HG03521 (cell line): ENCODE measurements around the gene TLCD3B.
"Not testable (repeated sequence)": the region's sequence is repeated elsewhere in the genome, so short reads cannot be mapped to it uniquely, and the experiment has no call there.

Source experiments
- ATAC-seq: cut with Tn5 transposase; IDR thresholded peaks from one replicate; pipeline ENCODE4 v1.9.1; 2021; ENCODE audit warnings: mild to moderate bottlenecking, moderate library complexity; ENCODE audit not compliant: unreplicated experiment

TLCD3B gene

GRCh38 chr16:30027588-30028437 lies 3.3 kb downstream of the TLCD3B start:
- ATAC-seq: no peak

- no peak for ATAC-seq
Observed at GRCh38 chr16:30026449-30026848, 4.6 kb downstream of the TLCD3B start.

DNA sequence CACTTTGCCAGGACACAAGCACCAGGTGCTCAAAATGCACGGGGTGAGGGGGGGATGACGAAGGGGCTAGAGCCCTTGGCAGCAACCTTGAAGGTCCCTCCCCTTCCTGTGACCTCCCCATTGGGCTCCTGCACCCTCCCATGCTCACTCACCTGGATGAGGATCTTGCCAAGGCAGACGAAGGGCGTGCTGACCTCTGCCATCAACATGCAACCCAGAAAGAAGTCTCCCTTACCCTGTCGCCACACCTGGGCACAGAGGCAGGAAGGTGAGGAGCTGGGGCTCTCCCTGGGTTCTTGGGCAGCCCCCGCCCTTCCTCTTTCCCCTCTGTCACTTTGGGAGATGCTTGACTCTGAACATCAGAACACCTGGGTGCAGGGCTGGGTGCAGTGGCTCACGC lies 5.5 kb downstream of the TLCD3B start:
- ATAC-seq: no peak

- ATAC-seq: no peak
Observed at GRCh38 chr16:30025156-30025555, 5.9 kb downstream of the TLCD3B start.

DNA sequence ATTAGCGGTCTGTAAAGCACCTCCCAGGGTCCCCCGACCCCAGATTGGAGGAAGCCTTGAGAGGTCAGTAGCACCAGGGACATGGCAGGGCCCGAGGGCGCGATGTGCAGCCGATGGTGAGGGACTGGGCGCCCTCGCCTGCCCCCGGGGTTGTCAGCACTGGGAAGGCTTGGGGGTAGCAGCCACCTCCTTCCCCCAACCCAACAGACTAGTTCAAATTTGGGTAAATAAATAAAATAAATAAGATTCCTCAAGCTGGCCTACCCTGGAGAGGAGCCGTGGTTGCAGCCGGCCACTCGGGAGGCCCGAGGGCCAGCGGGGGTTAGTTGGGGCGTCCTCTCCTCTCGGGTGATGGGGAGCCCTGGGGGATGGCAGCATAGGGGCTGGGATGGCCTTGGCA lies 6.6 kb downstream of the TLCD3B start:
- ATAC-seq: no peak

DNA sequence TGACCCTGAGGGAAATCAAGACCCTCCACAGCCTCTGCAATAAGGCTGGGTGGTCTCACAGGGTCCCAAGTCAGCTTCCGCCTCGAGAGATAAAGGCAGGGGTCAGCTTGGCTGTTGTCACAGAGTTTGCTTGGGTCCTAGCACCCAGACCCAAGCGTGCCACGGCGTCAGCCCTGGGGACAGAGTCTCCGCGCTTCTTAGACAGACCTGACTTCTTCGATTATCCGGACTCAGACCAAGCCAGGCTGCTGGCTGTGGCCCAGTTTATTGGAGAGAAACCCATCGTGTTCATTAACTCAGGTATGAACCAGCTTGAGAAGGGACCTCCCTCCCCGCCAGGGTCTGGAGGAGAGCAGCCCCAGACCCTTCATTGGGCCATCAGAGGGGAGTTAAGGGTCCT lies 7.5 kb downstream of the TLCD3B start:
- no peak for ATAC-seq

- no peak for ATAC-seq
Observed at GRCh38 chr16:30022887-30023286, 8.2 kb downstream of the TLCD3B start, which contains the start of gene C16orf92. Gene C16orf92, plus strand, starts transcription at chr16:30023198. Its CDS starts 143 bp downstream, at chr16:30023341.

DNA sequence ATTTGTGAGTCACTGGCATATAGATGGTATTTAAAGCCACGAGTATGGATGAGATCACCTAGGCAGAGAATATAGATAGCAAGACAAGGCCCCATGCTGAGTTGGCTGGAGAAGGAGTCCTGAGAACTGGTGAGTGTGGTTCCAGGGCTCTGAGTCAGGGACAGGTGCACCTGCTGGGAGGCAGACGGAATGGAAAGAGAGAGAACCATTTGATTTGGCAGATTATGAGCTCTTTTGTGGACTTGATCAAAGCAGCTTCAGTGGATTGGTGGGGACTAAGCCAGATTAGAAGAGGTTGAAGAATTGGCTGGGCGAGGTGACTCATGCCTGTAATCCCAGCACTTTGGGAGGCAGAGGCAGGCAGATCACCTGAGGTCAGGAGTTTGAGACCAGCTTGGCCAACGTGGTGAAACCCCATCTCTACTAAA lies 12.3 kb downstream of the TLCD3B start:
- ATAC-seq: no peak

DNA sequence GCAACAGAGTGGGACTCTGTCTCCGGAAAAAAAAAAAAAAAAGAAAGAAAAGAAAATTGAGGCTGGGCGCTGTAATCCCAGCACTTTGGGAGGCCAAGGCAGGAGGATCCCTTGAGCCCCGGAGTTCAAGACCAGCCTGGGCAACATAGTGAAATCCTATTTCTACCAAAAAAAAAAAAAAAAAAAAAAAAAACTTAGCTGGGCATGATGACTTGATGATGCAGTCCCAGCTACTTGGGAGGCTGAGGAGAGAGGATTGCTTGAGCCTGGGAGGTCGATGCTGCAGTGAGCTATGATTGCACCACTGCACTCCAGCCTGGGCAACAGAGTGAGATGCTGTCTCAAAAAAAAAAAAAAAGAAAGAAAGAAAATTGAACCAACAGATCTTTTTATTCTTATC lies 13.1 kb downstream of the TLCD3B start:
- ATAC-seq: not testable (repeated sequence)

DNA sequence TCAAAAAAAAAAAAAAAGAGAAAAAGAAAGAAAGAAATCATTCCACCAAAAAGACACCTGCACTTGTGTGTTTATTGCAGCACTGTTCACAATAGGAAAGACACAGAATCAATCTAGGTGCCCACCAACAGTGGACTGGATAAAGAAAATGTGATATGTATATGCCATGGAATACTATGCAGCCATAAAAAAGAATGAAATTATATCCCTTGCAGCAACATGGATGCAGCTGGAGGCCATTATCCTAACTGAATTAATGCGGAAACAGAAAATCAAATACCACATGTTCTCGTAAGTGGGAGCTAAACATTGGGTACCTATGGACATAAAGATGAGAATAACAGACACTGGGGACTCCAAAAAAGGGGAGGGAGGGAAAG lies 13.8 kb downstream of the TLCD3B start:
- ATAC-seq: no peak

- no peak for ATAC-seq
Observed at GRCh38 chr16:30016555-30017276, 14.4 kb downstream of the TLCD3B start.

DNA sequence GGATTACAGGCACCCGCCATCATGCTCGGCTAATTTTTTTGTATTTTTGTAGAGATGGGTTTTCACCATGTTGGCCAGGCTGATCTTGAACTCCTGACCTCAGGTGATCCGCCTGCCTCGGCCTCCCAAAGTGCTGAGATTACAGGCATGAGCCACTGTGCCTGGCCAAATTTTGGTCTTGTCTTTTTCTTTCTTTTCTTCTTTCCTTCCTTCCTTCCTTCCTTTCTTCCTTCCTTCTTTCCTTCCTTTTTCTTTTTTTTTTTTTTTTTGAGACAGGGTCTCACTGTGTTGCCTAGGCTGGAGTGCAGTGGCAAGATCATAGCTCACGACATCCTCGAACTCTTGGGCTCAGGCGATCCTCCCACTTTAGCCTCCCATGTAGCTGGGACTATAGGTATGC lies 15.6 kb downstream of the TLCD3B start:
- ATAC-seq: not testable (repeated sequence)

GRCh38 chr16:30012598-30012997 lies 18.5 kb downstream of the TLCD3B start:
- not testable (repeated sequence) for ATAC-seq

- no peak for ATAC-seq
Observed at GRCh38 chr16:30011714-30012504, 19.2 kb downstream of the TLCD3B start.

DNA sequence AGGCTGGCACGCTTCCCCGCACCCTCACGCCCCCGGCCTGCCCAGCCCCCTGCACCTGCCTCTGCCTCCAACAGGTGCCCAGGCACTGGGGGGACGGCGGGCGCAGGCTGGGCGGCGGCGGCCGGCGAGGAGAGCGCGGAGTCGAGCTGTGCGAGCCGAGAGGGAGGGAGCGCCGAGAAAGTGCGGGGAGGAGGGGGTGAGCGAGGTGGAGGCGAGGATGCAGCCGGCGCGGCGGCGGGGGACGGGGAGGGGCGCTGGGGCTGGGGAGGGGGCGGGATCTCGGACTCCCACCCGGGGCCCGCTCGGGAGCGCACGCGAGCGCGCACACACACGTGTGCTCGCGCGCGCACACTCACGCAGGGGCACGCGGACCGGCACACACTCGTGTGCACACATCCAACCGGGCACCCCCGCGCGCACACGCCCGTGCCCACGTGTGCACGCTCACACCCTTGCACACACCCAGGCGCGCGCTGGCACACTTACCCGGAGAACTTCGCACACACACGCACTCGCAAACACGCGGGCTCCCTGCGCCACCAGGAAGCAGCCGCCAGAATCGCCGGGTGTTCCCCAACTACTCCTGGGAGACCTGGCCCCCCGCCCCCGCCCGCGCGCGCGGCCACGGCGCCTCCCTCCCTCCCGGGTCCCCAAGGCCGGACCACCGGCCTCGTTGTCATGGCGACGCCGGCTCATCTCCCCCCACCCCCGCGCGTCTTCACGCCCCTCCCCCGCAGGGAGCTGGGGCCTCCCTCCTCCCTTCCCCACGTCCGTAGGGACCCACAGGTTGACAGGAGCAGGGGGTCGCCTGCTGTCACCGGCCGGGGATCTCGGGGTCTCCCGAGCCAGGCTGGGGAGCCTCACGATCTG lies 20.0 kb downstream of the TLCD3B start, which contains the start of gene DOC2A:
TSS of gene DOC2A (minus strand) at position 184 of the 870 bp plus-strand sequence. CDS start 805 bp downstream, outside the sequence.
- no peak for ATAC-seq

DNA sequence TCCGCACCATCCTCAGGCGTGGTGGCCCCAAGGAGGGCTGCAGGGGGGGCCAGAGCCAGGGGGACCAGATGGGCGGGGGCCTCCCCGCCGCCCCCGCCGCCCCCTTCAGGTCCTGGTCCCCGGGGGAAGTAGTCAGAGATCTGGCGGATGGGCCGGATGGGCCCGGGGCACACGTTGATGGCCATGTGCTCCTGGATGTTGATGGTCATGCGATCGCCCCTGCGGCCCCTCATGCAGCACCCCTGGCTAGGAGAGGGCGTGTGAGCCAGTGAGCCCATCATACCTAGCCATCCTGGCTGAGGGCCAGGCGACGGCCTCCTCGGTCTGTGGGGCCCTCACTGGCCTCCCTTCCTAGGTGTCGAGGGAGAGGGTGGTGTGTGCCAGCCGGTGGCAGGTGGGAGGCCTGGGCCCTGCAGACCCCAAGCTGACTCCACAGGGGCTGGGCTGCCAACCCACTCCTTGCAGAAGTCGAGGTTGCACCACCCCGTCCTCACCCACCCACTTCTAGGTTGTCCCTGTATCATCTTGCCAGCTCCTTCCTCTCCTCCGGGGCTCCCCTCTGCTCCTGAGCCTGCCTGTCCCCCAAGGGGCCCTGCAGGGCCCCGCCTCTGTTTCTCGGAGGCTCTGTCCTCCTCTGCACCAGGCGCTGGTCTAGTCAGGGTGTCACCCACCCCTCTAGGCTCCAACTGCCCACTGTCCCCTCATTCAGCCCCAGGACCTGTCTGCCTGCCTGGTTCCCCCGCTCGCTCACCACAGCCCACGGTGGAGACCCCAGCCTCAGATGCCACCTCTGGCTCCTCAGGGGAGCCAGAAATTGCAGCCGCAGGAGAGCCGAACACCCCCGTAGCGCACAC lies 20.9 kb downstream of the TLCD3B start:
- ATAC-seq: no peak

- no peak for ATAC-seq
Observed at GRCh38 chr16:30009085-30009862, 21.8 kb downstream of the TLCD3B start.

- no peak for ATAC-seq
Observed at GRCh38 chr16:30007378-30007895, 23.6 kb downstream of the TLCD3B start.
